H1 (cell line): Measurements from ENCODE around the gene RIPK4. TPM values are rescaled to one million over a fixed set of nuclear protein-coding genes. Genes with fewer than 3 reads are reported as not detected.

Experiments
- CTCF ChIA-PET: fragments of 300-600 bp; sonication (Branson Sonifier 250); formaldehyde crosslinking; loops from one replicate; lab custom pipeline; 2021; ENCODE audit not compliant: partially characterized antibody; lab: Charles Lee
- POLR2A ChIA-PET: fragments of 300-600 bp; sonication (Branson Sonifier 250); formaldehyde crosslinking; loops from one replicate; lab custom pipeline; 2021; ENCODE audit warnings: inconsistent platforms; ENCODE audit not compliant: partially characterized antibody; lab: Charles Lee
- DNase-seq, 2 experiments: peaks; one replicate each; pipeline versions ENCODE4 v3.0.0 to v3.0.0-alpha.2; 2010 to 2022; ENCODE audit warnings: low spot score in 2 of 2, low read depth in 1 of 2, mixed read lengths in 1 of 2
- FAIRE-seq: peaks from 2 replicates; lab custom pipeline; 2011; peaks lifted over from hg19 to GRCh38; lab: Jason Lieb, UNC
- H2AFZ ChIP-seq: 2 replicates; pipeline ENCODE4 v1.8.1; 2012; ENCODE audit warnings: low read length, inconsistent platforms
- H2AK5ac ChIP-seq: 2 replicates; pipeline ENCODE4 v1.6.1; 2013; ENCODE audit warnings: low read depth, low read length
- H2BK120ac ChIP-seq: replicated peaks from 2 replicates; pipeline ENCODE3; 2013; ENCODE audit warnings: low read depth, low read length, inconsistent platforms
- H2BK12ac ChIP-seq: 2 replicates; pipeline ENCODE4 v1.6.1; 2013; ENCODE audit warnings: low read depth, low read length
- H2BK15ac ChIP-seq: 2 replicates; pipeline ENCODE4 v1.6.1; 2013; ENCODE audit warnings: low read length
- H2BK20ac ChIP-seq: 2 replicates; pipeline ENCODE4 v1.6.1; 2013; ENCODE audit warnings: low read length
- H2BK5ac ChIP-seq: 2 replicates; pipeline ENCODE4 v1.6.1; 2013; ENCODE audit warnings: low read depth, low read length
- H3K14ac ChIP-seq: 2 replicates; pipeline ENCODE4 v1.6.1; 2013; ENCODE audit warnings: inconsistent platforms; ENCODE audit not compliant: insufficient read length
- H3K18ac ChIP-seq: 2 replicates; pipeline ENCODE4 v1.6.1; 2013; ENCODE audit warnings: low read length; ENCODE audit errors: extremely low read depth
- H3K23ac ChIP-seq: 2 replicates; pipeline ENCODE4 v1.6.1; 2013; ENCODE audit warnings: inconsistent platforms; ENCODE audit not compliant: insufficient read length
- H3K23me2 ChIP-seq: 2 replicates; pipeline ENCODE4 v1.6.1; 2013; ENCODE audit warnings: low read depth, low read length
- H3K27ac ChIP-seq: 2 replicates; pipeline ENCODE4 v1.6.1; 2011; ENCODE audit warnings: low read depth, low read length, inconsistent platforms
- H3K27me3 ChIP-seq, 4 experiments: replicated peaks in 1 of 4; 1 replicate in 1 of 4; 2 replicates in 3 of 4; pipeline versions ENCODE4 v1.6.1 to v1.8.1; 2011 to 2013; ENCODE audit warnings: low read length in 3 of 4, mild to moderate bottlenecking in 3 of 4, inconsistent platforms in 2 of 4, mixed read lengths in 2 of 4, moderate library complexity in 1 of 4; ENCODE audit not compliant: control insufficient read depth in 3 of 4, insufficient read depth in 3 of 4; ENCODE audit errors: extremely low read depth in 1 of 4
- H3K36me3 ChIP-seq, 4 experiments: 2 replicates each; pipeline versions ENCODE4 v1.6.1 to v1.8.1; 2011 to 2013; ENCODE audit warnings: mild to moderate bottlenecking in 4 of 4, low read length in 3 of 4, moderate library complexity in 2 of 4, control low read depth in 1 of 4, inconsistent platforms in 1 of 4; ENCODE audit not compliant: insufficient read depth in 4 of 4, control insufficient read depth in 2 of 4
- H3K4ac ChIP-seq: replicated peaks from 2 replicates; pipeline ENCODE3; 2013; ENCODE audit warnings: low read length, low read depth, mixed read lengths, inconsistent platforms; ENCODE audit not compliant: insufficient read length
- H3K4me1 ChIP-seq, 4 experiments: replicated peaks in 1 of 4; 1 replicate in 1 of 4; 2 replicates in 3 of 4; pipeline versions ENCODE4 v1.6.1 to v1.8.1; 2011 to 2013; ENCODE audit warnings: low read length in 3 of 4, inconsistent platforms in 2 of 4, mixed read lengths in 1 of 4; ENCODE audit not compliant: insufficient read depth in 4 of 4, control insufficient read depth in 3 of 4
- H3K4me2 ChIP-seq, 2 experiments: 2 replicates each; pipeline versions ENCODE4 v1.6.1 to v1.8.1; 2011 to 2013; ENCODE audit warnings: low read depth in 2 of 2, low read length in 2 of 2, control low read depth in 1 of 2, inconsistent platforms in 1 of 2, mild to moderate bottlenecking in 1 of 2; ENCODE audit not compliant: insufficient read depth in 1 of 2
- H3K4me3 ChIP-seq, 4 experiments: fragments of 200-600, 300-600 bp in 1 of 4; sonication (generic), shearing (Covaris generic), sonication (Bioruptor Twin) in 1 of 4; 2 replicates each; pipeline versions ENCODE4 v1.5.1 to v1.8.1; 2011 to 2016; ENCODE audit warnings: low read length in 4 of 4, low read depth in 3 of 4, control low read depth in 2 of 4, inconsistent platforms in 2 of 4, mild to moderate bottlenecking in 2 of 4, mixed read lengths in 1 of 4, moderate library complexity in 1 of 4; ENCODE audit not compliant: insufficient read depth in 2 of 4; ENCODE audit errors: extremely low read depth in 1 of 4
- H3K56ac ChIP-seq: replicated peaks from 2 replicates; pipeline ENCODE3; 2013; ENCODE audit warnings: low read depth, mild to moderate bottlenecking, mixed read lengths, low read length, inconsistent platforms; ENCODE audit not compliant: insufficient read length
- H3K79me1 ChIP-seq: 2 replicates; pipeline ENCODE4 v1.6.1; 2013; ENCODE audit warnings: low read depth, low read length, control low read depth
- H3K79me2 ChIP-seq, 2 experiments: 2 replicates each; pipeline versions ENCODE4 v1.6.1 to v1.8.1; 2012 to 2013; ENCODE audit warnings: low read length in 2 of 2, mild to moderate bottlenecking in 2 of 2, inconsistent platforms in 1 of 2; ENCODE audit not compliant: insufficient read depth in 2 of 2, control insufficient read depth in 1 of 2
- H3K9ac ChIP-seq, 4 experiments: replicated peaks in 1 of 4; 1 replicate in 1 of 4; 2 replicates in 3 of 4; pipeline versions ENCODE4 v1.6.1 to v1.8.1; 2011 to 2013; ENCODE audit warnings: low read depth in 3 of 4, low read length in 3 of 4, control low read depth in 2 of 4, mild to moderate bottlenecking in 2 of 4, moderate library complexity in 2 of 4, inconsistent platforms in 1 of 4; ENCODE audit errors: extremely low read depth in 1 of 4
- H3K9me3 ChIP-seq, 2 experiments: 2 replicates each; pipeline versions ENCODE4 v1.6.1 to v1.8.1; 2012 to 2013; ENCODE audit warnings: mild to moderate bottlenecking in 2 of 2, moderate library complexity in 2 of 2, control low read depth in 1 of 2, inconsistent platforms in 1 of 2, low read depth in 1 of 2, low read length in 1 of 2, mixed read lengths in 1 of 2; ENCODE audit not compliant: insufficient read depth in 2 of 2
- H4K20me1 ChIP-seq, 2 experiments: replicated peaks in 1 of 2; 2 replicates each; pipeline versions ENCODE3 to v1.8.1; 2011 to 2013; ENCODE audit warnings: inconsistent platforms in 2 of 2, low read length in 2 of 2, mild to moderate bottlenecking in 1 of 2; ENCODE audit not compliant: insufficient read depth in 2 of 2, control insufficient read depth in 1 of 2
- H4K5ac ChIP-seq: 2 replicates; pipeline ENCODE4 v1.6.1; 2013; ENCODE audit warnings: low read length, low read depth, mixed read lengths, inconsistent platforms; ENCODE audit not compliant: insufficient read length
- H4K8ac ChIP-seq: 2 replicates; pipeline ENCODE4 v1.8.0; 2013; ENCODE audit warnings: mild to moderate bottlenecking, moderate library complexity, low read length, inconsistent platforms; ENCODE audit not compliant: insufficient read depth; ENCODE audit errors: extremely low read depth
- H4K91ac ChIP-seq: replicated peaks from 2 replicates; pipeline ENCODE3; 2013; ENCODE audit warnings: low read length, mixed read lengths, inconsistent platforms; ENCODE audit not compliant: insufficient read length
- ATF3 ChIP-seq: IDR thresholded peaks from 2 replicates; pipeline ENCODE4 v1.6.1; 2011; ENCODE audit warnings: low read depth, mild to moderate bottlenecking, low read length; ENCODE audit not compliant: insufficient read depth
- CEBPB ChIP-seq: IDR thresholded peaks from 2 replicates; pipeline ENCODE4 v1.6.1; 2012; ENCODE audit warnings: low read depth, low read length
- CREB1 ChIP-seq: IDR thresholded peaks from 2 replicates; pipeline ENCODE4 v1.6.1; 2012; ENCODE audit warnings: inconsistent platforms
- EGR1 ChIP-seq: IDR thresholded peaks from 2 replicates; pipeline ENCODE4 v1.6.1; 2011; ENCODE audit warnings: low read depth, low read length, borderline replicate concordance
- POU5F1 ChIP-seq: IDR thresholded peaks from 2 replicates; pipeline ENCODE4 v1.6.1; 2011; ENCODE audit warnings: low read depth, mild to moderate bottlenecking, low read length, moderate library complexity
- RFX5 ChIP-seq: IDR thresholded peaks from 2 replicates; pipeline ENCODE4 v1.6.1; 2011; ENCODE audit warnings: low read depth, low read length, improper control_type of control experiment, borderline replicate concordance
- SAP30 ChIP-seq: fragments of 300-600 bp; sonication (generic); IDR thresholded peaks from 2 replicates; pipeline ENCODE4 v1.7.1; 2012; ENCODE audit warnings: low read length, moderate library complexity, mild to moderate bottlenecking, inconsistent platforms; ENCODE audit not compliant: insufficient read depth, insufficient replicate concordance
- SP1 ChIP-seq: IDR thresholded peaks from 2 replicates; pipeline ENCODE4 v1.6.1; 2011; ENCODE audit warnings: low read depth, low read length
- USF2 ChIP-seq: IDR thresholded peaks from 2 replicates; pipeline ENCODE4 v1.6.1; 2011; ENCODE audit warnings: low read length, improper control_type of control experiment
- ZNF274 ChIP-seq: IDR thresholded peaks from 2 replicates; pipeline ENCODE4 v1.7.0; 2012; ENCODE audit warnings: low read length, borderline replicate concordance; ENCODE audit errors: extremely low read depth
- WGBS, 2 experiments: shearing (Covaris generic) in 1 of 2; methylation state at CpG; one replicate each; pipeline versions ENCODE4 v1.1.6 to v1.1.7; 2013 to 2015; ENCODE audit warnings: low lambda C conversion rate in 2 of 2, mixed read lengths in 2 of 2, inconsistent platforms in 1 of 2, low coverage in 1 of 2, missing lambda C conversion rate in 1 of 2; ENCODE audit not compliant: insufficient replicate concordance in 2 of 2, insufficient coverage in 1 of 2, insufficient read length in 1 of 2; ENCODE audit errors: extremely low coverage in 1 of 2, missing lambda C conversion rate in 1 of 2; 5-methylcytosine and 5-hydroxymethylcytosine counted together
- polyA plus RNA-seq, 7 experiments: library from polyadenylated mRNA; depleted of rRNA in 3 of 7; stranded (reverse) in 5 of 7; unstranded in 2 of 7; fragments of >200 nt in 5 of 7; fragments of 200-250 nt in 2 of 7; gene quantifications; 1 replicate in 5 of 7; 2 replicates in 1 of 7; 4 replicates in 1 of 7; pipeline versions ENCODE4 v1.2.1 to v1.2.3, GENCODE V29; 2011 to 2013; ENCODE audit warnings: missing spikeins in 2 of 7, mixed read lengths in 2 of 7
- total RNA-seq: library from RNA; stranded (reverse); fragmentation: NEBNext Ultra II Directional; extraction: Animal tissue kit (Norgen Biotek cat#: 25700); gene quantifications from 2 replicates; pipeline ENCODE4 v1.2.1, GENCODE V29; 2021

The RIPK4 gene
- total and polyA plus RNA-seq, 2 of the 8 experiments (the other 6 are each of a cell fraction or from before 2014, with no cell fraction given), result 2.7 to 5.6 TPM

GRCh38 chr21:41722052-41723018 is 44.5 kb downstream of the RIPK4 start:
- Histone ChIP-seq H2BK120ac (no peak overlapping the region), H3K56ac (no peak overlapping the region), H3K4ac (no peak overlapping the region), H2BK12ac (0 out of 2 replicates have a peak overlapping the region, but pooled peaks have one; percentile 39), H4K20me1 (no peaks in the 10 kb centered on the region), H2BK15ac (0 out of 2 replicates have a peak overlapping the region, but pooled peaks have one; percentile 81), H4K8ac (no peak overlapping the region), H3K4me2 (no peak overlapping the region), H3K18ac (no peak overlapping the region), H2BK5ac (no peak overlapping the region), H4K5ac (no peak overlapping the region), H2AFZ (no peak overlapping the region), H3K79me1 (no peaks in the 10 kb centered on the region), H4K91ac (no peak overlapping the region), H2AK5ac (0 out of 2 replicates have a peak overlapping the region, but pooled peaks have one; percentile 75), H3K4me1 (peaks cover 5 to 25% (median 10%) of the 10 kb centered on the region in 4 experiments; a peak in 6 of 7 replicates), H3K14ac (no peak overlapping the region), H3K23ac (no peak overlapping the region), H3K27me3 (peaks cover 7 to 33% (median 22%) of the 10 kb centered on the region in 4 experiments), H3K9me3 (no peaks in the 10 kb centered on the region), H2BK20ac (no peak overlapping the region), H3K23me2 (peaks cover 10% of the 10 kb centered on the region; the same call in 1 of the 2 replicates), H3K27ac (no peak overlapping the region), H3K4me3 (no peak overlapping the region), H3K79me2 (no peaks in the 10 kb centered on the region), H3K9ac (no peak overlapping the region), H3K36me3 (no peaks in the 10 kb centered on the region)
- ChIA-PET CTCF (interaction anchor here (0.7 to 2.2 kb wide), 6 partner anchors 20 to 110 kb away, joined by 3 to 7 read pairs (median 4); no protein-coding TSS in a partner anchor), POLR2A (no interaction called here)
- FAIRE-seq (no peak), DNase-seq (no peak)
- WGBS, 2 experiments, result 93% methylated on average over 15 of the region's 20 CpGs; no CpG with 5 or more reads in 1 of the 2 experiments
- no peak for TF ChIP-seq CEBPB
- no peak for TF ChIP-seq POU5F1
- no peak for TF ChIP-seq ZNF274
- no peak for TF ChIP-seq USF2
- TF ChIP-seq SP1, result no peak
- no peak for TF ChIP-seq CREB1
- no peak for TF ChIP-seq ATF3
- TF ChIP-seq EGR1, result no peak
- no peak for TF ChIP-seq SAP30
- no peak for TF ChIP-seq RFX5
